AG04449 (cell line): ENCODE results near the gene ANKRD33B.

Source experiments
- CTCF ChIA-PET: fragments of 350-600 bp; formaldehyde crosslinking; extraction: SDS; loops from one replicate; lab custom pipeline; 2021; ENCODE audit warnings: antibody characterized with exemption; lab: Yijun Ruan, JAX
- POLR2A ChIA-PET: fragments of 400-600, 350-600 bp; formaldehyde crosslinking; extraction: SDS; loops from one replicate; lab custom pipeline; 2020; ENCODE audit warnings: antibody characterized with exemption, inconsistent platforms; lab: Yijun Ruan, JAX
- DNase-seq: peaks from one replicate; pipeline ENCODE4 v3.0.0-alpha.2; 2010; ENCODE audit warnings: low read depth, low spot score
- H3K4me3 ChIP-seq: 2 replicates; pipeline ENCODE4 v1.5.1; 2011; ENCODE audit warnings: low read depth, mild to moderate bottlenecking, control low read depth, low read length
- CTCF ChIP-seq: IDR thresholded peaks from one replicate; pipeline ENCODE4 v1.5.1; 2011; ENCODE audit warnings: mild to moderate bottlenecking, moderate library complexity, low read length, control low read depth, inconsistent platforms; ENCODE audit not compliant: insufficient read depth; ENCODE audit errors: missing control alignments

ANKRD33B gene

GRCh38 chr5:10581867-10582511, 18.1 kb downstream of the ANKRD33B start:
- no peak overlapping the region for H3K4me3 ChIP-seq
- no peak for DNase-seq
- TF ChIP-seq CTCF: no peak
- ChIA-PET POLR2A (interaction anchor here (0.6 kb wide), 1 partner anchor 12 kb away, joined by 3 read pairs; no protein-coding TSS in a partner anchor), CTCF (interaction anchor here (1.0 to 1.2 kb wide), 2 partner anchors 12 to 45 kb away, joined by 3 to 5 read pairs; no protein-coding TSS in a partner anchor)

- ChIA-PET POLR2A (no interaction called here), CTCF (interaction anchor here (1.2 kb wide), 1 partner anchor 44 kb away, joined by 3 read pairs; no protein-coding TSS in a partner anchor)
- TF ChIP-seq CTCF: no peak
- DNase-seq: no peak
- no peak overlapping the region for H3K4me3 ChIP-seq
Observed at GRCh38 chr5:10582512-10582897, 18.6 kb downstream of the ANKRD33B start.

GRCh38 chr5:10583663-10584572, 20.0 kb downstream of the ANKRD33B start:
- H3K4me3 ChIP-seq: no peak overlapping the region
- TF ChIP-seq CTCF: no peak
- ChIA-PET POLR2A (no interaction called here), CTCF (interaction anchor here (0.8 to 1.5 kb wide), 4 partner anchors 9 to 131 kb away, joined by 3 to 6 read pairs (median 3); no protein-coding TSS in a partner anchor)
- no peak for DNase-seq

GRCh38 chr5:10584714-10585517, 21.0 kb downstream of the ANKRD33B start:
- POLR2A ChIA-PET: no interaction called here
- CTCF ChIA-PET: interaction anchor here (0.8 to 1.5 kb wide), 5 partner anchors 8 to 132 kb away, joined by 3 to 6 read pairs (median 3); no protein-coding TSS in a partner anchor
- DNase-seq: no peak
- no peak overlapping the region for H3K4me3 ChIP-seq
- TF ChIP-seq CTCF: no peak

GRCh38 chr5:10585518-10585915, 21.6 kb downstream of the ANKRD33B start:
- DNase-seq: no peak
- CTCF ChIA-PET: interaction anchor here (0.9 kb wide), 1 partner anchor 42 kb away, joined by 3 read pairs; no protein-coding TSS in a partner anchor
- no peak for TF ChIP-seq CTCF
- no peak overlapping the region for H3K4me3 ChIP-seq
- POLR2A ChIA-PET: no interaction called here
